Fibroblast of villous mesenchyme (primary cell): ENCODE results near the gene KCNK1. TPM values are rescaled to one million over a fixed set of nuclear protein-coding genes. Genes with fewer than 3 reads are reported as not detected.

Experiments used
- DNase-seq: peaks from one replicate; pipeline ENCODE4 v3.0.0-alpha.2; 2010; ENCODE audit warnings: low read depth
- H3K4me3 ChIP-seq: 2 replicates; pipeline ENCODE4 v1.5.1; 2011; ENCODE audit warnings: low read depth, mild to moderate bottlenecking, low read length
- CTCF ChIP-seq: IDR thresholded peaks from 2 replicates; pipeline ENCODE4 v1.5.1; 2012; ENCODE audit warnings: low read depth, mild to moderate bottlenecking, low read length; ENCODE audit not compliant: insufficient read depth
- total RNA-seq: library from RNA; depleted of rRNA; stranded (reverse); fragments of >200 nt; gene quantifications from 2 replicates; pipeline ENCODE4 v1.2.3, GENCODE V29; 2012

Gene KCNK1
- 2.6 and 4.3 TPM in 2 replicates for total RNA-seq

GRCh38 chr1:233613252-233614172, at the start of gene KCNK1:
KCNK1 (plus strand) TSS chr1:233614106; CDS start chr1:233614172, 66 bp downstream.
- peak; percentile 85 for DNase-seq
- peak within 1 kb of the TSS; percentile 64 for H3K4me3 ChIP-seq
- TF ChIP-seq CTCF, result no peak

GRCh38 chr1:233565313-233565712, 48.6 kb upstream of the KCNK1 start:
- DNase-seq, result no peak
- no peak overlapping the region for H3K4me3 ChIP-seq
- no peak for TF ChIP-seq CTCF

- no peak for DNase-seq
- H3K4me3 ChIP-seq, result no peak overlapping the region
- TF ChIP-seq CTCF, result no peak
Measured at GRCh38 chr1:233566886-233567285, 47.0 kb upstream of the KCNK1 start.

GRCh38 chr1:233569636-233570035, 44.3 kb upstream of the KCNK1 start:
- peak; percentile 3 for DNase-seq
- TF ChIP-seq CTCF, result no peak
- no peak overlapping the region for H3K4me3 ChIP-seq

- TF ChIP-seq CTCF, result no peak
- no peak for DNase-seq
- H3K4me3 ChIP-seq, result no peak overlapping the region
Measured at GRCh38 chr1:233570216-233570615, 43.7 kb upstream of the KCNK1 start.

- no peak for DNase-seq
- no peak for TF ChIP-seq CTCF
- H3K4me3 ChIP-seq, result no peak overlapping the region
Measured at GRCh38 chr1:233570706-233571105, 43.2 kb upstream of the KCNK1 start.
